Endometrial microvascular endothelial cells (primary cell): ENCODE data around the gene PARD6A. TPM values are rescaled to one million over a fixed set of nuclear protein-coding genes. Genes with fewer than 3 reads are reported as not detected.

Source experiments
- in situ Hi-C: cut with HindIII; loops from 2 replicates; pipeline ENCODE4 v1.10.0; 2017; ENCODE audit warnings: low sequenced_read_pairs, low pct_unique_long_range_greater_than_20kb; ENCODE audit errors: inconsistent ontology term
- total RNA-seq: library from RNA; depleted of rRNA; stranded (reverse); fragments of >200 nt; gene quantifications from one replicate; pipeline ENCODE4 v1.2.3, GENCODE V29; 2015; ENCODE audit errors: inconsistent ontology term

Gene PARD6A
- total RNA-seq, 1 donor from 2014 or later = 2.5 TPM

DNA sequence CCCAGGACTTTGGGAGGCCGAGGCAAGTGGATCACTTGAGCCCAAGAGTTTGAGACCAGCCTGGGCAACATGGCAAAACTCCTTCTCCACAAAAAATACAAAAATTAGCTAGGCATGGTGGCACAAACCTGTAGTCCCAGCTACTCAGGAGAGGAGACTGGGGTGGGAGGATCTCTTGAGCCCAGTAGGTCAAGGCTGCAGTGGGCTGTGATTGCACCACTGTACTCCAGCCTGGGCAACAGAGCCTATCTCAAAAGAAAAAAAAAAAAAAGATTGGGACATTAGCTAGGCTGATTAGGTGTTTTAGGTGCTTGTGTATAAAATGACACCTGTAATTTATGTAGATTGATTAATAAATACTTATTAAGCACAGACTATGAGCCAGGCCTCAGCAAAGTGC, 48.3 kb downstream of the PARD6A start:
- in situ Hi-C loops = no loop called here

DNA sequence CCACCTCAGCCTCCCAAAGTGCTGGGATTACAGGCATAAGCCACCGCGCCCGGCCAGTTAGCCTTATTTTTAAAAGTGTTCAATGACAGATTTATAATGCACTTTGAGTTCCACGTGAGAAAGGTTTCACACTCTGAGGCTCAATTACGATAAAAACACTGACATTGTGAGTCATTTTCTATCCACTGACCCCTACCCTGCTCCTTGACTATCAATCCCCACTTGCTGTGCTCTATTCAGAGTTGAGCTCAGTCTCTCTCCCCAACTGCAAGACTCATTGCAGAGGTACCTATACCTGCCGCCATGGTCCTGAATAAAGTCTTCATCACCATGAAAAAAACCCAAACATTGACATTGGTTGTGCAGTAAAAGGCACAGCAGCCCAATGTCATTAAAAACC, 49.8 kb downstream of the PARD6A start:
- in situ Hi-C loops = no loop called here

Other genes starting within 250 kb of the PARD6A start
- 5.0 TPM for gene ZDHHC1, start 244.5 kb upstream of the PARD6A start, total RNA-seq
- not detected for gene HSD11B2, start 229.8 kb upstream of the PARD6A start, total RNA-seq
- 175 TPM for gene ATP6V0D1, start 179.8 kb upstream of the PARD6A start, total RNA-seq
- gene AGRP, start 177.4 kb upstream of the PARD6A start, total RNA-seq = not detected
- gene RIPOR1, start 132.1 kb upstream of the PARD6A start, total RNA-seq = 47.0 TPM
- 29.8 TPM for gene CTCF, start 98.4 kb upstream of the PARD6A start, total RNA-seq
- 0.09 TPM for gene CARMIL2, start 15.8 kb upstream of the PARD6A start, total RNA-seq
- 38.8 TPM for gene ACD, start 700 bp upstream of the PARD6A start, total RNA-seq
- 18.1 TPM for gene ENKD1, start 5.8 kb downstream of the PARD6A start, total RNA-seq
- 2.7 TPM for gene C16orf86, start 5.9 kb downstream of the PARD6A start, total RNA-seq
- 27.0 TPM for gene GFOD2, start 58.4 kb downstream of the PARD6A start, total RNA-seq
- gene RANBP10, start 145.6 kb downstream of the PARD6A start, total RNA-seq = 6.1 TPM
- gene TSNAXIP1, start 145.9 kb downstream of the PARD6A start, total RNA-seq = not detected
- gene THAP11, start 181.4 kb downstream of the PARD6A start, total RNA-seq = 33.0 TPM
- gene NUTF2, start 186.0 kb downstream of the PARD6A start, total RNA-seq = 171 TPM
- gene CENPT, start 186.7 kb downstream of the PARD6A start, total RNA-seq = 37.8 TPM
- 99.8 TPM for gene EDC4, start 212.1 kb downstream of the PARD6A start, total RNA-seq
- not detected for gene NRN1L, start 223.9 kb downstream of the PARD6A start, total RNA-seq
- gene PSKH1, start 232.3 kb downstream of the PARD6A start, total RNA-seq = 6.9 TPM